NOMO-1 (cell line): ENCODE measurements around the gene ASF1A.

Source experiments
- DNase-seq, 2 experiments: peaks; one replicate each; lab custom pipeline; 2025; ENCODE audit not compliant: unreplicated experiment in 2 of 2; lab: John Stamatoyannopoulos, UW

The ASF1A gene

GRCh38 chr6:118912646-118913045 is 18.7 kb downstream of the ASF1A start:
- DNase-seq = no peak

GRCh38 chr6:118913161-118913560 is 19.2 kb downstream of the ASF1A start:
- DNase-seq = no peak

GRCh38 chr6:118914598-118914997 is 20.6 kb downstream of the ASF1A start:
- DNase-seq = no peak

DNA sequence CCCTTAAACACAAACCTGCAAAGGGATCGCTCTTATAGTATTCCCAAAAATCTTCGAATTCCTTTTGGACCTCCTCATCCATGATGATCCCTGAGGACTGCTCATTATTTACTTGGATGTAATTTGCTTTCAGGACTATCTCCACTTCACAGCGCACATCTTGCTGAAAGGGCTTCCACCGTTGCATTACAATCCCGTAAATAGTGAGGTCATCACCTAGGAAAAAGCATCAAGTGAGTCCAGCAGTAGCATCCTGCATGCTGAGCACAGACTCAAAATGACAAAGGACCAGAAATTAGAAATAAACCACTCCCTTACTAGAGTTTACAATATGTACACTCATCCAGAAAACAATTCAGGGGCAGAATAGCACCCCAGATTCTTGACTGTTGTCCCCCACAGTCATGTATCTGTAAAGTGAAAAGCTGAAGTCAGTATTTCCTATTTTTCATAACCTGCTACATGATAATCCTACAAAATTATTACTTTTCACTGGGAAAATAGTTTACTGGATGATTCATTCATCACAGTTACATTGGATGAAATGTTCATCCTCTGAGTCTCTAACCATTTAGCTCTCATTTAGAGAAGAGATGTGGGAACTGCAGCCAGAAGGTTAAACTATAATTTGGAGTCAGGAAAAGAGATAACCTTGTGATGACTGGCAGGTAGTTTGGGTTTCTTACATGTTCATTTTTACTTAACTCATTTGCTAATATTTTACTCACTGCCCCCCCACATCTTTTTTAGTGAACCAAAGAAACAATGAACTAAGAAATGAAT is 23.8 kb downstream of the ASF1A start:
- DNase-seq = no peak

DNA sequence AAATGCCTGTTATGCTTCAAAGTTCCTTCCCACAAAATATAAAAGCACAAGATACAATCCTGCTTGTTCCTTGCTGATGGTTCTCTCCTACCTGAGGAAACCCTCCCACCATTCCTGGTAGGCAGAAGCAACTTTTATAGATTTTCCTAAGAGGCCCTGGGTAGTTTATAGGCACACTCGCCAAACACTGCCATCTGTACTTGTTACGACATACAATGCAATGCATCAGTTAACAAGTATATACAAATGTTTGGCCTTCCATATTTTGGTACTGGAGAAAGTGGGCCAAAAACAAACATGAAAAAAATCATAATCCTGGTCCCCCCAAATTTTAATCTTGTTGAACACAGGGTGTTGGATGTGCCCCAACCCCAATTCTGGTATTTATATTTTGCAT is 24.4 kb downstream of the ASF1A start:
- no peak for DNase-seq

GRCh38 chr6:118921084-118921483 is 27.1 kb downstream of the ASF1A start:
- DNase-seq = no peak

DNA sequence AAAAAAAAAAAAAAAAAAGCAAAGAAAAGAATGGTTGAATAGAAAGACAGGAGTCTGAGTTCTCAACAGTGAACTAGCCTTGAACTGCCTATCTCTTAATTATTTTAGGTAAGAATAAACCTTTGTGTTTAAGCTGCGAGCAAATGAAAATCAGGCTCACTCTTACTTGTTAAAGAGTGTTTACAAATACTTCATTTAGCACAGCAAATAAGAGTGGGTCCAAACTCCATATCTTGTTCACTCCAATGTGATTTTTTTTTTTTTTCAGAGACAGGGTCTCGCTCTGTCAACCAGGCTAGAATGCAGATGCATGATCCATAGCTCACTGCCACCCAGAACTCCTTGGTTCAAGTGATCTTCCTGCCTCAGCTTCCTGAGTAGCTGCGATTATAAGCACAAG is 29.1 kb downstream of the ASF1A start:
- no peak for DNase-seq

- DNase-seq = no peak
Measured at GRCh38 chr6:118930680-118931079, 36.7 kb downstream of the ASF1A start.

GRCh38 chr6:118931436-118931835 is 37.5 kb downstream of the ASF1A start:
- DNase-seq = no peak

GRCh38 chr6:118932421-118932820 is 38.5 kb downstream of the ASF1A start:
- no peak for DNase-seq

DNA sequence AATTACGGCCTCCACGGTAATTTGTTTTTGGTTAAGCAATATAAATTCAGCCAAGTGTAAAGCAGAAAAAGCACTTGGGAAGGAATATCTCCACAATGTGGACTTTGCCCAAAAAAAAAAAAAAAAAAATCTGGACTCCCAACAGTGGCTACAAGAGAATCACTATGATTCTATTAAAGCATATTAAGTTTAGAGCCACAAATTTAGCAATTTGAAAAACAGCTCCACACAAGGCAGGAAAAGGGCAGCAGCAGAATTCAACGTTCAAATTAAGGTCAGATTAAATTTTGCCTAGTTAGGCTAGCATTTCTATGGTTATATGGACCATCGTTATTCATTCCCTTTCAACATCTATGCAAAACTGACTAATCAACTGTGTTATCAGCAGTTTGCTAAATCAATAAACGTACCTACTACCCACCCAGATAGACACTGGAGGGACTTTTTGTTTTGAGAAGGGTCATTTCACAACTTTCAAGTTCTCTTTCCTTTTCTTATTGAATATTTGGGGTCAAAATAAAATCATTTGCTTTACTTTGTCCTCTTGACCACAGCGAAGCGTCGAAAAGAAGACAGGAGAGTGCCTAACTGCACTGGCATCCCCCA is 40.0 kb downstream of the ASF1A start:
- DNase-seq = peak in 1 of 2 experiments; percentile 52

DNA sequence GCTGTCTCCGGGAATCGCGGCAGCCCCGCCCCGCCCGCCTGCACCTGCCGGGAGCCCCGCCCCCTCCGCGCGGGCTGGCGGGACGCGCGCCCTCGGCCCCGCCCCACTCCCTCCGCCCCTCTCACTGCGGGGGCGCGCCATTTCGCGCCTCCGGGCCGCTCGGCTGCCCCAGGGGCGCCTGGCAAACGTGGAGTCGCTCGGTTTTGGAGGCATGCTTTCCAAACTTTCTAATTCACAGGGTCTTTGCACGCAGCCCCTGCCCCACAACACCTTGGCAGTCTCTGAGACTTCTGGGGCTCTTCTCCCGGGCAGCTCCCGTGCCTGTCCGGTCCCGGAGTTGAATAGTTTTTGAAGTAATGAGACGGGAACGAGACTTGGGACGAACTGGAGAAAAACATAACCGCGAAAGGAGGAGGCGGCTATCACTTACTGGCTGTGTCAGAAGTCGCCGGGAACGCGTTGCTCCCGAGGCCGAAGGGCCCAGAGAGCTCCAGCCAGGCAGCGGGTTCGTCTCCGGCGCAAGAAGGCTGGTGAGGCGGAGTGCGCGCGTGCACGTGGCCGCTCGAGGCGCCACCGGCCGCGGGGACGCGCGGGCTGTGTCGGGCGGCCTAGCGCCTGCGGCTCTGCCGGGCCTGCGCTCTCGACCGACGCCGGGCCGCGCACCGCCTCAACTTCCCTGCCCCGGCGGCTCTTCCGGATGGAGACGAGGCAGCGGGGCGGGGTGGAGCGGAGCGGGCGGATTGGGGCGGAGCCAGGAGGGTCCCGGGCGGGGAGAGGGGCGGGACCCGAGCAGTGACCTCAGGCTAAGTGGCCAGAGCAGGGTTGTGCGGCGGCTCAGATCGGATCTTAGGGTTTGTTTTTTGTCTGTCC is 40.7 kb downstream of the ASF1A start, which contains the start of gene MCM9:
Gene MCM9 (minus strand): TSS at position 699 of the 870 bp plus-strand sequence. CDS start 3,436 bp downstream, outside the sequence.
- DNase-seq = peak; percentile 92 to 94

- no peak for DNase-seq
Measured at GRCh38 chr6:118935331-118935668, 41.3 kb downstream of the ASF1A start.

- DNase-seq = no peak
Measured at GRCh38 chr6:118935978-118936703, 42.2 kb downstream of the ASF1A start.

DNA sequence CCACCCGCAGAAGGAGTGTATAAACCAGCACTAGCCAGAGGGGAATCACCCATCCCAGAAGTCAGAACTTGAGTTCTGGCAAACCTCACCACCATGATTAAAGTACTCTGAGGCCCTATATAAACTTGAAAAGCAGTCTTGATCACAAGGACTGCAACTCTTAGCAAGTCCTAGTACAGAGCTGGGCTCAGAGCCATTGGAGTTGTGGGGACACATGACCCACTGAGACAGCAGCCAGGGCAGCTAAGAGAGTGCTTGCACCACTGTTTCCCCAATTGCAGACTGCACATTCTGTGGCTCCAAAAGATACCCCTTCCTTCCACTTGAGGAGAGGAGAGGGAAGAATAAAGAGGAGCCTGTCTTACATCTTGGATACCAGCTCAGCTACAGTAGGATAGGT is 45.7 kb downstream of the ASF1A start:
- no peak for DNase-seq

- DNase-seq = no peak
Measured at GRCh38 chr6:118940770-118941169, 46.8 kb downstream of the ASF1A start.

- DNase-seq = no peak
Measured at GRCh38 chr6:118945217-118945616, 51.3 kb downstream of the ASF1A start.

GRCh38 chr6:118952683-118953082 is 58.7 kb downstream of the ASF1A start:
- no peak for DNase-seq

- no peak for DNase-seq
Measured at GRCh38 chr6:118953391-118953790, 59.4 kb downstream of the ASF1A start.
